Heart right ventricle (tissue), 16 donors: ENCODE measurements around the gene WNT3. TPM values are rescaled to one million over a fixed set of nuclear protein-coding genes. Genes with fewer than 3 reads are reported as not detected.

Experiments
- ATAC-seq, 8 donors: fragments of 200-7000 bp; cut with Tn5 transposase; one replicate each; pipeline ENCODE4 v1.9.1; 2020; ENCODE audit warnings: mild to moderate bottlenecking in 8 of 8, moderate library complexity in 8 of 8, moderate number of reproducible peaks in 1 of 8
- DNase-seq, 2 donors: peaks; one replicate each; pipeline ENCODE4 v3.0.0-alpha.2; 2020
- H3K27ac ChIP-seq, 10 donors: fragments of 200-600 bp; sonication (generic) in 2 of 10; one replicate each; pipeline versions ENCODE4 v1.5.0 to v1.8.0; 2020 to 2022; ENCODE audit warnings: mild to moderate bottlenecking in 3 of 10
- H3K27me3 ChIP-seq, 7 donors: fragments of 200-600 bp; one replicate each; pipeline ENCODE4 v1.8.0; 2021 to 2022; ENCODE audit warnings: mild to moderate bottlenecking in 2 of 7
- H3K36me3 ChIP-seq, 9 donors: fragments of 200-600 bp; sonication (generic) in 1 of 9; one replicate each; pipeline versions ENCODE4 v1.5.0 to v1.8.0; 2020 to 2022; ENCODE audit warnings: mild to moderate bottlenecking in 2 of 9
- H3K4me1 ChIP-seq, 9 donors: fragments of 200-600 bp; sonication (generic) in 1 of 9; one replicate each; pipeline versions ENCODE4 v1.5.0 to v1.8.0; 2020 to 2022; ENCODE audit warnings: mild to moderate bottlenecking in 4 of 9
- H3K4me3 ChIP-seq, 10 donors: fragments of 200-600 bp; sonication (generic) in 2 of 10; one replicate each; pipeline versions ENCODE4 v1.5.0 to v1.8.0; 2020 to 2022; ENCODE audit warnings: mild to moderate bottlenecking in 7 of 10, moderate library complexity in 2 of 10
- H3K9me3 ChIP-seq, 11 donors: fragments of 200-600 bp in 10 of 11; sonication (generic) in 2 of 11; one replicate each; pipeline versions ENCODE4 v1.5.0 to v1.8.0; 2013 to 2022; ENCODE audit warnings: mild to moderate bottlenecking in 2 of 11, control low read depth in 1 of 11, moderate library complexity in 1 of 11
- WGBS, 2 donors: extraction: QIAGEN DNeasy Blood & Tissue Kit; methylation state at CpG; one replicate each; pipeline ENCODE4 v1.1.7; 2013; ENCODE audit warnings: inconsistent platforms in 1 of 2; 5-methylcytosine and 5-hydroxymethylcytosine counted together
- intact Hi-C, 10 donors: fragments of 100-400 bp; cut with DNase I; formaldehyde crosslinking; loops; one replicate each; pipeline versions ENCODE4 v1.11.1 to v1.14.2; 2022
- polyA plus RNA-seq, 2 donors: library from polyadenylated mRNA; stranded (reverse); fragments of 200-250 nt; gene quantifications; one replicate each; pipeline ENCODE4 v1.2.3, GENCODE V29; 2013
- total RNA-seq, 10 donors: library from RNA; stranded (reverse); fragmentation: NEBNext Ultra II Directional in 3 of 10; extraction: Animal tissue kit (Norgen Biotek cat#: 25700) in 3 of 10; gene quantifications; one replicate each; pipeline versions ENCODE4 v1.2.1 to v1.2.4, GENCODE V29; 2021 to 2023
- TF ChIP-seq, protein P1 (sequence below), 9 donors: fragments of 200-600 bp; sonication (generic) in 2 of 9; IDR thresholded peaks; one replicate each; pipeline versions ENCODE4 v1.5.0 to v1.8.0; 2021 to 2022; ENCODE audit warnings: antibody characterized with exemption in 9 of 9, mild to moderate bottlenecking in 5 of 9, moderate library complexity in 1 of 9
- donor health status: Arrhythmogenic right ventricular cardiomyopathy.
- donor health status: ischemic (EF 13 %, LVEDD 7.1; RV severe dilation, severe dysfunction).
- donor health status: healthy with polysubstance abuse.
- donor health status: DM: no; HTN: yes; CAD: no.
- donor health status: DM: no; HTN: no; CAD: no.
- donor health status: ischemic (EF 25% LVEDD 6.9; RV normal size, moderate dysfunction).
- donor health status: ischemic (EF 25% LVEDD 5.7; RV mildly dilated, moderate dysfunction).
- donor health status: healthy.
- donor health status: DM: yes; HTN: yes; CAD: no.
- donor health status: Ischemic cardiomyopathy.
- donor health status: ischemic (EF 35%, LVEDD 5.7; RV mildly dilated, moderate dysfunction).
- donor health status: nonischemic (EF 11% LVEDD 7.7; RV severe dilation, severe dysfunction).
- donor health status: DM: yes; HTN: yes; CAD: no.
- donor health status: PGD.
- donor health status: ischemic (EF 29% LVEDD 5.4; RV normal size, mild dysfunction).
- donor health status: nonischemic (EF 23%, LVEDD 6.1; RV moderate dilation, normal function).

WNT3 gene
- total and polyA plus RNA-seq, 12 donors: 0.66 to 3.7 (median 1.2) TPM

DNA sequence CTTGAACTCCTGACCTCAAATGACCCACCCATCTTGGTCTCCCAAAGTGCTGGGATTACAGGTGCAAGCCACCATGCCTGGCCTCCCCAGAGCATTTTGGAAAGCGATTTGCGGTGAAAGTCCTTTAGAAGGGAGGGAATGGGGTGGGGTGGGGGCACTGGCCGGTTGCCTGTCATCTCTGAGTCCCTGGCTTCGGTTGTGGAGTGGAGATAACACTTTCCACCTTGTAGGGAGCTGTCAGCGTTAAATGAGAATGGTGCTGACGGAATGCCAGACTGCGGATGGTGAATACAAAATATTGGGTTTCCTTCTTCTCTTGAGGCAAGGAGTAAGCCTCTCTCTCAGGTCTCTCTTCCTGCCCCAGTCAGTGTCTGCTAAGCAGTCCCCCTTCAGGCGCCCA, 5.2 kb upstream of the WNT3 start:
- peaks cover 0 to 4% (median 0%) of the 10 kb centered on the region in 11 donors for H3K9me3 ChIP-seq
- H3K27me3 ChIP-seq: peaks cover 13 to 56% (median 53%) of the 10 kb centered on the region in 7 donors
- 55 to 62% methylated on average over 8 of the region's 8 CpGs for WGBS, 2 donors
- H3K27ac ChIP-seq: no peak overlapping the region
- no peak overlapping the region for H3K4me3 ChIP-seq
- ATAC-seq (no peak), DNase-seq (no peak)
- TF ChIP-seq, protein P1, sequence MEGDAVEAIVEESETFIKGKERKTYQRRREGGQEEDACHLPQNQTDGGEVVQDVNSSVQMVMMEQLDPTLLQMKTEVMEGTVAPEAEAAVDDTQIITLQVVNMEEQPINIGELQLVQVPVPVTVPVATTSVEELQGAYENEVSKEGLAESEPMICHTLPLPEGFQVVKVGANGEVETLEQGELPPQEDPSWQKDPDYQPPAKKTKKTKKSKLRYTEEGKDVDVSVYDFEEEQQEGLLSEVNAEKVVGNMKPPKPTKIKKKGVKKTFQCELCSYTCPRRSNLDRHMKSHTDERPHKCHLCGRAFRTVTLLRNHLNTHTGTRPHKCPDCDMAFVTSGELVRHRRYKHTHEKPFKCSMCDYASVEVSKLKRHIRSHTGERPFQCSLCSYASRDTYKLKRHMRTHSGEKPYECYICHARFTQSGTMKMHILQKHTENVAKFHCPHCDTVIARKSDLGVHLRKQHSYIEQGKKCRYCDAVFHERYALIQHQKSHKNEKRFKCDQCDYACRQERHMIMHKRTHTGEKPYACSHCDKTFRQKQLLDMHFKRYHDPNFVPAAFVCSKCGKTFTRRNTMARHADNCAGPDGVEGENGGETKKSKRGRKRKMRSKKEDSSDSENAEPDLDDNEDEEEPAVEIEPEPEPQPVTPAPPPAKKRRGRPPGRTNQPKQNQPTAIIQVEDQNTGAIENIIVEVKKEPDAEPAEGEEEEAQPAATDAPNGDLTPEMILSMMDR (IDR thresholded peaks at IDR 0.05): no peak
- intact Hi-C loops: no loop called here
- H3K36me3 ChIP-seq: no peaks in the 10 kb centered on the region
- peaks cover 8 to 20% (median 14%) of the 10 kb centered on the region in 9 donors for H3K4me1 ChIP-seq

DNA sequence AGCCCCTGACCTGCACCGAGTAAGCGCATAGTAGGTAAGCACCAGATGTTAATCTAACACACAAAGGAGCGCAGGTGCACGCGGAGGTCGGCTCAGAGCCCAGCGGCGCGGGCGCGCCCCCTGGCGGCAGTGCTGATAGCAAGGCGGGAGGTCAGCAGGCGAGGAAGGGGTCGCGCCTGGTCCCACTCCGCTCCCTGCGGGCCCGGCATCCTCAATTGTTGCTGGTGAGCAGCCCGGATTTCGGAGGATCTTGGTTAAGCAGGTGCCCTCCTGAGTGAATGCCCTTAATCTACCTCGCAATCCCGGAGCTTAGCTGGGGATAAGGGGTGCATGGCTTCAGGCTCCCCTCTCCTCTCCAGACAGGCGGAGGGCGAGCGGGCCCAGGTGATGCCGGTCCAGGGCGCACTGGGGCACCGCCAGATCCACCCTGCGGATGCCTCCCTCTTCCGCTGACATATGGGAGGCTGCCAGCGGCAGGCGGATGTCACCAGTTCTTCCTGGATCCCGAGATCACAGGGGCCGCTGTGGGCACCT, 4.0 kb upstream of the WNT3 start:
- no peaks in the 10 kb centered on the region for H3K36me3 ChIP-seq
- no peak overlapping the region for H3K4me3 ChIP-seq
- peaks cover 9 to 26% (median 21%) of the 10 kb centered on the region in 9 donors for H3K4me1 ChIP-seq
- intact Hi-C loops: no loop called here
- H3K27ac ChIP-seq: no peak overlapping the region
- no peak for DNase-seq
- H3K27me3 ChIP-seq: peaks cover 18 to 66% (median 63%) of the 10 kb centered on the region in 7 donors
- WGBS, 2 donors: 18 to 19% methylated on average over 35 of the region's 35 CpGs
- TF ChIP-seq, protein P1 (IDR thresholded peaks at IDR 0.05): peak in 7 of 9 donors; percentile 44 to 59 (median 52)
- peak in 1 of 8 donors; percentile 20 for ATAC-seq
- H3K9me3 ChIP-seq: peaks cover 0 to 4% (median 0%) of the 10 kb centered on the region in 11 donors

DNA sequence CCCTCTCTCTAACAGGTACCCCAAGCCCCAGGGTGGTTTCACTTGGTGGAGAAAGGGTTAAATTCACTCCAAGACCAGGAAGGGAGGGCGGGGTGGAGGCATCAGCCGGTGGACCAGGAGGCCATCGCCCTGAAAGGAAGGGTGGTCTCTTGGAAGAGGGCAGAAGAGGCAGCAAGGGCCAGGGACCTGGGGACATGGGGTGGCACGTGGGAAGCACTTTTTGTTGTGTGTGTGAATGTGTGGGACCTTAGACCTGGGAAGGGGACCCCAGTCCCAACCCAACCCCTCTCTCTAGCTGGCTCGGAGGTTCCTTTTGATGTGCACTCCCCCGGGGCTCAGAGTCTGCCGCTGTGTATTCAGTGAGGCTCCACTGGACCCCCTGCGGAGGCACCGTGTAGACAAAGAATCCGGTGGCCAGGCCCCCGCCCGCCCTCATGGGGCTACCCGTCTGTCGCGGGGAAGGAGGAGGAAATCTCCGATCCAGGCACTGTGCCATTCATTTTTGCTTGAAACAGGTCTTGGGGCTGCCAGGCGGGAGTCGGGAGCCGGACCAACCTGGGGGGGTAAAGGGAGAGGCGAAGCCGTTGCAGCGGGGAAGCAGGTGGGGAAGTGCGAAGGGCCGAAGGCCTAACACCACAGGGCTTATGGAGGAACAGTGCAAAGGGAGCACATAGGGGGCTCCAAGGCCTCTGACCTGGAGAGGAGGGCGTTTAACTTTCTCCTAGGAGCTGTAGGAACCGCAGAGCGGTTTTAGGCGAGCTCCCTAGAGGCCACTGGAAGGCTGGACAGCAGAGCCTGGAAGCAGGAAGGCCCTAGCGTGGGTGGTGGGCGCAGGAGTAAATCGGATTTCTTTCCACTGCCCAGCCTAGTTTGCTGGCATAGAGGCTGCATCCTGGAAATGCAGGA, 3.2 kb upstream of the WNT3 start:
- 10 to 15% methylated on average over 31 of the region's 31 CpGs for WGBS, 2 donors
- H3K27ac ChIP-seq: no peak overlapping the region
- H3K36me3 ChIP-seq: no peaks in the 10 kb centered on the region
- DNase-seq: no peak
- TF ChIP-seq, protein P1 (IDR thresholded peaks at IDR 0.05): no peak
- intact Hi-C loops: no loop called here
- no peak for ATAC-seq
- no peak overlapping the region for H3K4me3 ChIP-seq
- peaks cover 25 to 73% (median 70%) of the 10 kb centered on the region in 7 donors for H3K27me3 ChIP-seq
- peaks cover 9 to 27% (median 21%) of the 10 kb centered on the region in 9 donors for H3K4me1 ChIP-seq
- no peaks in the 10 kb centered on the region for H3K9me3 ChIP-seq

DNA sequence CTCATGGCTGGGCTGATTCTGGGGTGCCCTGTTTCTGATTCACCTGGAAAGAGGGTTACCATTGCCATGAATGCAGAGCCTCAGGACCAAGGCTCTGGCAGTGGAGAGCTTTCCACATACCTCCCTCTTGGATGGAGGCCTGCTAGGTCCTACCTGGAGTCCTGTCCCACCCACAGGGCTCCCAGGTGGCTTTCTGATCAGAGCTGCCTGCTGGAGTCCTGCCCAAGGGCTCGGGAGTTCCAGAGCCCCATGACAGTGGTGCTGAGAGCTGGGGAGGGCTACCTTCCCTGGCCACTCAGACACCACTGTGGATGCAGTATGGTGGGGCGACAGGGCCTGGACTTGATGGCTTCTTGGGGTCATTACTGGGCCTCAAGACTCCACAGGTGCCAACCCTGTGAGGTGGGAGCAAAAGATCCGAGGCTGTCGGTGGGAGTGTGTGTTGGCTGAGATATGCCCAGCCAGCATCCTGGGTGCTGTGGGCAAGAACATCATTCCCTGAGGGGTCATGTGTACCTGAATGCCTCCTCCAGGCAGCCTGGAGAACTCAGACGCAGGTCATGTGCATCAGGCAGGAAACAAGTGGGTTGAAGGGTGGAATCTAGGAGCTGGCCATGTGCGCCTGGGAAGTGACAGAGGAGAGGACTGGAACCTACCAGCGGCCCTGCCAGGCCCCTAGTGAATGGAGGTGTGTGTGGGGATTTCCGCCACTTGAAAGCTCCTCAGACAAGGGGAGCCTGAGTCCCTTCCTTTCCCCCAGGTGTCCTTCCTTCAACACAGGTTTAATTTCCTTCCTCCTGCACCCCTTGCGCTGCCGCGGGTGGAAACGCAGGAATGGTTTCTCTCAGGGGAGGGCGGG, 2.3 kb upstream of the WNT3 start:
- Histone ChIP-seq H3K4me3 (no peak overlapping the region), H3K9me3 (no peaks in the 10 kb centered on the region), H3K4me1 (peaks cover 9 to 27% (median 21%) of the 10 kb centered on the region in 9 donors), H3K27ac (no peak overlapping the region), H3K36me3 (no peaks in the 10 kb centered on the region), H3K27me3 (peaks cover 28 to 82% (median 76%) of the 10 kb centered on the region in 7 donors)
- DNase-seq (no peak), ATAC-seq (no peak)
- intact Hi-C loops: no loop called here
- TF ChIP-seq, protein P1 (IDR thresholded peaks at IDR 0.05): no peak
- 36% methylated on average over 13 of the region's 13 CpGs for WGBS, 2 donors
